Measurements from ENCODE around the gene A2M. TPM values are rescaled to one million over a fixed set of nuclear protein-coding genes. Genes with fewer than 3 reads are reported as not detected.

The A2M gene
- total RNA-seq, 6 donors from 2014 or later, result 314 to 2,437 (median 1,163) TPM

- ATAC-seq (ENCODE audit: low FRiP score in 2 of 2) (no peak), DNase-seq (no peak)
- no peak overlapping the region for H3K4me3 ChIP-seq
- no peaks in the 10 kb centered on the region for H3K27me3 ChIP-seq
- 88 to 92% methylated on average over 3 of the region's 3 CpGs for WGBS, 2 donors
- H3K9me3 ChIP-seq, result peaks cover 4 to 8% (median 7%) of the 10 kb centered on the region in 4 donors
- H3K27ac ChIP-seq, result no peak overlapping the region
- H3K36me3 ChIP-seq, result peaks cover 15 to 93% (median 30%) of the 10 kb centered on the region in 4 donors
- no peak for TF ChIP-seq POLR2AphosphoS5 (IDR thresholded peaks at IDR 0.05)
- TF ChIP-seq POLR2A (IDR thresholded peaks at IDR 0.05), result no peak
- TF ChIP-seq CTCF (IDR thresholded peaks at IDR 0.05), result no peak
- no peak for TF ChIP-seq EP300 (IDR thresholded peaks at IDR 0.05)
- peaks cover 0 to 4% (median 0%) of the 10 kb centered on the region in 4 donors for H3K4me1 ChIP-seq
These were observed 36.6 kb downstream of the A2M start for GRCh38 chr12:9079082-9079481.

- Histone ChIP-seq H3K9me3 (no peaks in the 10 kb centered on the region), H3K27me3 (no peaks in the 10 kb centered on the region), H3K27ac (no peak overlapping the region), H3K4me3 (no peak overlapping the region), H3K36me3 (peaks cover 15 to 93% (median 39%) of the 10 kb centered on the region in 4 donors), H3K4me1 (peaks cover 0 to 4% (median 0%) of the 10 kb centered on the region in 4 donors)
- DNase-seq (no peak), ATAC-seq (ENCODE audit: low FRiP score in 2 of 2) (no peak)
- TF ChIP-seq CTCF (IDR thresholded peaks at IDR 0.05) (no peak), POLR2A (IDR thresholded peaks at IDR 0.05) (no peak), EP300 (IDR thresholded peaks at IDR 0.05) (no peak), POLR2AphosphoS5 (IDR thresholded peaks at IDR 0.05) (no peak)
- WGBS, 2 donors, result 77 to 87% methylated on average over 5 of the region's 5 CpGs
These were observed 38.3 kb downstream of the A2M start for GRCh38 chr12:9077152-9078031.

- H3K4me1 ChIP-seq, result peaks cover 0 to 2% (median 0%) of the 10 kb centered on the region in 4 donors
- WGBS, 2 donors, result 73 to 90% methylated on average over 4 of the region's 4 CpGs
- ATAC-seq (ENCODE audit: low FRiP score in 2 of 2), result no peak
- H3K36me3 ChIP-seq, result peaks cover 15 to 93% (median 42%) of the 10 kb centered on the region in 4 donors
- H3K9me3 ChIP-seq, result no peaks in the 10 kb centered on the region
- no peak for TF ChIP-seq EP300 (IDR thresholded peaks at IDR 0.05)
- DNase-seq, result no peak
- H3K4me3 ChIP-seq, result no peak overlapping the region
- no peak overlapping the region for H3K27ac ChIP-seq
- no peaks in the 10 kb centered on the region for H3K27me3 ChIP-seq
These were observed 39.0 kb downstream of the A2M start for GRCh38 chr12:9076733-9077132.

DNA sequence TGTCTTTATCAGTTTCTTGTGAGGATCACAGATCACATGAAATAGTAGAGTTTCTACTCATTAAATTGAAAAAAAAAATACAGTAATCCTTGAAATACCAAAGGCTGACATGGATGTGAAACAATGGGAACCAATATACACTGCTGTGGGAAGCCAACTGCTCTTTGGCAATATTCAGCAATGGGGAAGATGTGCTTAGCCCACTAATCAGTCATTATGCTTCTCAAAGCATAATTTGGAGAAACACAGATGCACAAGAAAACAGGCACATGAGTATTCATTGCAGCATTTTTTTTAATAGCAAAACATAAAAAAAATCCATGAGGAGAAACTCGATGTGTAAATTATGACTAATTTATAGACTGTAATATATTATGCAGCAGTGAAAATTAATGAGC lies 40.6 kb downstream of the A2M start:
- Histone ChIP-seq H3K36me3 (peaks cover 15 to 99% (median 43%) of the 10 kb centered on the region in 4 donors), H3K27ac (no peak overlapping the region), H3K9me3 (no peaks in the 10 kb centered on the region), H3K4me1 (no peaks in the 10 kb centered on the region), H3K27me3 (no peaks in the 10 kb centered on the region), H3K4me3 (no peak overlapping the region)
- WGBS, 2 donors, result 82 to 93% methylated on average over 1 of the region's 1 CpG
- ATAC-seq (ENCODE audit: low FRiP score in 2 of 2) (no peak), DNase-seq (no peak)
- no peak for TF ChIP-seq POLR2AphosphoS5 (IDR thresholded peaks at IDR 0.05)
- no peak for TF ChIP-seq POLR2A (IDR thresholded peaks at IDR 0.05)
- TF ChIP-seq EP300 (IDR thresholded peaks at IDR 0.05), result no peak
- no peak for TF ChIP-seq CTCF (IDR thresholded peaks at IDR 0.05)

DNA sequence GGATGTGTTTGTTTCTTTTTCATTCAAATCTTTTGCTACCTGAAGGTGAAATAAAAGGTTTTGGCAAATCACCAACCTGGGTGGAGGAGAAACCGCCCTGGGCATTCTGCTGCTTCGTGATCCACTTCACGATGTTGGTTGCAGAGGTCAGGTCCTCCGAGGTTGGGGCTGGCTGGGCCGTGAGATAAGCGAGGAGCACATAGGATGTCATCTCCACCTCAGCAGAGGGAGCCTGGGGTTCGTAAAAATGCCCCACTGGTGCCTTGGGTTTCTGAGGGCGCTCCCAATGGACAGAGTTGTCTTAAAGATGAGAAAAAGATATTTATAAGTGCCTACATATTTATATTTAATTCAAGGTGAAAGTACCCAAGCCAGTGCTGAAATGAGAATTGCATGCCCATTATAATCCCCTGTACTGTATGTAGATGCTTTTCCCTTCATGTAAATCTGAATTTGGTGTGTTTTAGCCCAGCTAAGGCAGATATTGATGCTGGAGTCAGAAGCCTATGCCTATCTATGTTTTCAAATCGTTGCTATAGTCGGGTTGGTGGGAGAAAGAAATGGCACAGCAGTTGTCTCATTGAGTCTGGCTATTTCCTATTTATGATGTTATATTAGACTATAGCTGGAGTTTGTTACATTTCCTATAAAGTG lies 41.1 kb downstream of the A2M start:
- TF ChIP-seq EP300 (IDR thresholded peaks at IDR 0.05) (no peak), POLR2AphosphoS5 (IDR thresholded peaks at IDR 0.05) (no peak), POLR2A (IDR thresholded peaks at IDR 0.05) (no peak), CTCF (IDR thresholded peaks at IDR 0.05) (no peak)
- ATAC-seq (ENCODE audit: low FRiP score in 2 of 2), result no peak
- Histone ChIP-seq H3K9me3 (no peaks in the 10 kb centered on the region), H3K27ac (no peak overlapping the region), H3K36me3 (peaks cover 15 to 100% (median 43%) of the 10 kb centered on the region in 4 donors), H3K27me3 (no peaks in the 10 kb centered on the region), H3K4me1 (no peaks in the 10 kb centered on the region), H3K4me3 (no peak overlapping the region)
- WGBS, 2 donors, result 86 to 89% methylated on average over 10 of the region's 10 CpGs
- no peak for DNase-seq

Data from upper lobe of left lung (tissue), 6 donors.